ENCODE results near the gene INSIG2. TPM values are rescaled to one million over a fixed set of nuclear protein-coding genes. Genes with fewer than 3 reads are reported as not detected.

INSIG2 gene
- total RNA-seq, 3 donors from 2014 or later, result 14.6 to 27.8 (median 14.8) TPM

- Histone ChIP-seq H3K4me1 (ENCODE audit: low read depth) (no peaks in the 10 kb centered on the region), H3K4me3 (no peak overlapping the region), H3K9me3 (no peaks in the 10 kb centered on the region), H3K36me3 (ENCODE audit: low read depth) (no peaks in the 10 kb centered on the region)
- no peak for DNase-seq
- no peak for TF ChIP-seq CTCF (IDR thresholded peaks at IDR 0.05)
- intact Hi-C loops (cut with DNase I, micrococcal nuclease), result loop anchor here in 1 of 2 donors (10.0 kb wide), 1 partner anchor 805 kb away; no protein-coding TSS in a partner anchor
- no peak for ATAC-seq
These were observed 28.3 kb upstream of the INSIG2 start for GRCh38 chr2:118059919-118060478.

GRCh38 chr2:118061135-118061955 is 26.9 kb upstream of the INSIG2 start:
- Histone ChIP-seq H3K4me3 (no peak overlapping the region), H3K4me1 (ENCODE audit: low read depth) (no peaks in the 10 kb centered on the region), H3K9me3 (no peaks in the 10 kb centered on the region), H3K36me3 (ENCODE audit: low read depth) (no peaks in the 10 kb centered on the region)
- ATAC-seq (peak; percentile 42), DNase-seq (peak in 1 of 3 donors; percentile 10)
- no peak for TF ChIP-seq CTCF (IDR thresholded peaks at IDR 0.05)
- intact Hi-C loops (cut with DNase I, micrococcal nuclease), result loop anchor here in 1 of 2 donors (10.0 kb wide), 1 partner anchor 803 kb away; no protein-coding TSS in a partner anchor

- ATAC-seq (peak; percentile 61), DNase-seq (peak in 1 of 3 donors; percentile 9)
- TF ChIP-seq CTCF (IDR thresholded peaks at IDR 0.05), result no peak
- no peaks in the 10 kb centered on the region for H3K4me1 ChIP-seq (ENCODE audit: low read depth)
- no peak overlapping the region for H3K4me3 ChIP-seq
- H3K36me3 ChIP-seq (ENCODE audit: low read depth), result no peaks in the 10 kb centered on the region
- no peaks in the 10 kb centered on the region for H3K9me3 ChIP-seq
- intact Hi-C loops (cut with DNase I, micrococcal nuclease), result loop anchor here in 1 of 2 donors (10.0 kb wide), 1 partner anchor 803 kb away; no protein-coding TSS in a partner anchor
These were observed 26.2 kb upstream of the INSIG2 start for GRCh38 chr2:118062048-118062447.

- H3K9me3 ChIP-seq, result no peaks in the 10 kb centered on the region
- no peaks in the 10 kb centered on the region for H3K36me3 ChIP-seq (ENCODE audit: low read depth)
- ATAC-seq, result no peak
- H3K4me1 ChIP-seq (ENCODE audit: low read depth), result no peaks in the 10 kb centered on the region
- intact Hi-C loops (cut with DNase I, micrococcal nuclease), result loop anchor here in 1 of 2 donors (10.0 kb wide), 1 partner anchor 802 kb away; no protein-coding TSS in a partner anchor
- no peak overlapping the region for H3K4me3 ChIP-seq
- TF ChIP-seq CTCF (IDR thresholded peaks at IDR 0.05), result no peak
- no peak for DNase-seq
These were observed 25.6 kb upstream of the INSIG2 start for GRCh38 chr2:118062669-118063068.

GRCh38 chr2:118065015-118065706 is 23.1 kb upstream of the INSIG2 start:
- TF ChIP-seq CTCF (IDR thresholded peaks at IDR 0.05), result no peak
- intact Hi-C loops (cut with DNase I, micrococcal nuclease), result loop anchor here in 1 of 2 donors (10.0 kb wide), 1 partner anchor 800 kb away; no protein-coding TSS in a partner anchor
- Histone ChIP-seq H3K4me3 (no peak overlapping the region), H3K4me1 (ENCODE audit: low read depth) (no peaks in the 10 kb centered on the region), H3K9me3 (no peaks in the 10 kb centered on the region), H3K36me3 (ENCODE audit: low read depth) (no peaks in the 10 kb centered on the region)
- ATAC-seq (no peak), DNase-seq (no peak)
